ENCODE data around the gene HSD17B8. TPM values are rescaled to one million over a fixed set of nuclear protein-coding genes. Genes with fewer than 3 reads are reported as not detected.

Gene HSD17B8
- total and polyA plus RNA-seq, 4 donors, result 7.8 to 24.8 (median 9.5) TPM

GRCh38 chr6:33190504-33191107, 13.8 kb upstream of the HSD17B8 start:
- no peak overlapping the region for H3K27ac ChIP-seq (ENCODE audit: low read depth, low read length)
- peaks cover 30% of the 10 kb centered on the region for H3K4me1 ChIP-seq (ENCODE audit: control insufficient read depth, insufficient read depth, low read length)
- H3K27me3 ChIP-seq (ENCODE audit: control insufficient read depth, insufficient read depth, low read length), result peaks cover 6% of the 10 kb centered on the region
- WGBS (ENCODE audit: insufficient coverage), result 61% methylated on average over 10 of the region's 11 CpGs
- no peak overlapping the region for H3K4me3 ChIP-seq (ENCODE audit: low read depth, low read length)
- no peak for DNase-seq (ENCODE audit: low read depth in 4 of 6, low spot score in 6 of 6)
- H3K9me3 ChIP-seq (ENCODE audit: control insufficient read depth, insufficient read depth, low read length), result no peaks in the 10 kb centered on the region
- peaks cover 29% of the 10 kb centered on the region for H3K36me3 ChIP-seq (ENCODE audit: control insufficient read depth, insufficient read depth, low read length)

GRCh38 chr6:33191383-33192104, 12.9 kb upstream of the HSD17B8 start:
- peaks cover 39% of the 10 kb centered on the region for H3K36me3 ChIP-seq (ENCODE audit: control insufficient read depth, insufficient read depth, low read length)
- no peak for DNase-seq (ENCODE audit: low read depth in 4 of 6, low spot score in 6 of 6)
- no peak overlapping the region for H3K4me3 ChIP-seq (ENCODE audit: low read depth, low read length)
- peaks cover 30% of the 10 kb centered on the region for H3K4me1 ChIP-seq (ENCODE audit: control insufficient read depth, insufficient read depth, low read length)
- WGBS (ENCODE audit: insufficient coverage), result 50% methylated on average over 8 of the region's 8 CpGs
- no peaks in the 10 kb centered on the region for H3K9me3 ChIP-seq (ENCODE audit: control insufficient read depth, insufficient read depth, low read length)
- peaks cover 6% of the 10 kb centered on the region for H3K27me3 ChIP-seq (ENCODE audit: control insufficient read depth, insufficient read depth, low read length)
- no peak overlapping the region for H3K27ac ChIP-seq (ENCODE audit: low read depth, low read length)

DNA sequence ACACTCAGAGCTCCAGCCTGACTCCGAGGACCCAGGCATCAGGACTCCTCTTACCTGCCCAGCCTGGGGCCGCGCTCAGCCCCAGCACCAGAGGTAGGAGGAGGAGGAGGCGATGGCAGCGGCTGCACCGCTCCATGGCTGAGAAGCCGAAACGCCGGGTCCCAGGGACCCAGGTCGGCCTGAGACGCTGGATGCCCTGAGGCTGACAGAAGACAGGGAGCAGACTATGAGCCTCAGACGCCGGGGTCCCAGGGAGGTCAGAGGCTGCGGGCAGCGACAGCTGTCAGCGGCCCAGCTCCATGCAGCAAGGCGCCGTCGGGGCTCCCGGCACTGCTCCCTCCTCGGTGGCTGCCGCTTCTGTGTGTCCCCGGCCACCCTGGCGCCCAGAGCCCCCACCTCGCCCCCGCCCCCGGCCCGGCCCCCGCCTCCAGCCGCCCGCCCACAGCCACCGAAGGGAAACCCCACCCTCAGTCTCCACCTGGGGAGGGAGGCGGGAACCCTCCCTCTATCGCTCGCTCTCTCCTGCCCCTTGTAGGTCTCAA, 12.3 kb upstream of the HSD17B8 start, which contains the start of gene COL11A2:
Gene COL11A2, minus strand, starts transcription at position 363 of the 542 bp plus-strand sequence. Its CDS starts 227 bp downstream, at position 136.
- Histone ChIP-seq H3K27ac (ENCODE audit: low read depth, low read length) (peak within 1 kb of the TSS; percentile 67), H3K4me1 (ENCODE audit: control insufficient read depth, insufficient read depth, low read length) (peaks cover 30% of the 10 kb centered on the region), H3K4me3 (ENCODE audit: low read depth, low read length) (peak within 1 kb of the TSS; percentile 16), H3K36me3 (ENCODE audit: control insufficient read depth, insufficient read depth, low read length) (peaks cover 43% of the 10 kb centered on the region), H3K9me3 (ENCODE audit: control insufficient read depth, insufficient read depth, low read length) (no peaks in the 10 kb centered on the region), H3K27me3 (ENCODE audit: control insufficient read depth, insufficient read depth, low read length) (peaks cover 6% of the 10 kb centered on the region)
- 23% methylated on average over 18 of the region's 35 CpGs for WGBS (ENCODE audit: insufficient coverage)
- DNase-seq (ENCODE audit: low read depth in 4 of 6, low spot score in 6 of 6), result no peak

DNA sequence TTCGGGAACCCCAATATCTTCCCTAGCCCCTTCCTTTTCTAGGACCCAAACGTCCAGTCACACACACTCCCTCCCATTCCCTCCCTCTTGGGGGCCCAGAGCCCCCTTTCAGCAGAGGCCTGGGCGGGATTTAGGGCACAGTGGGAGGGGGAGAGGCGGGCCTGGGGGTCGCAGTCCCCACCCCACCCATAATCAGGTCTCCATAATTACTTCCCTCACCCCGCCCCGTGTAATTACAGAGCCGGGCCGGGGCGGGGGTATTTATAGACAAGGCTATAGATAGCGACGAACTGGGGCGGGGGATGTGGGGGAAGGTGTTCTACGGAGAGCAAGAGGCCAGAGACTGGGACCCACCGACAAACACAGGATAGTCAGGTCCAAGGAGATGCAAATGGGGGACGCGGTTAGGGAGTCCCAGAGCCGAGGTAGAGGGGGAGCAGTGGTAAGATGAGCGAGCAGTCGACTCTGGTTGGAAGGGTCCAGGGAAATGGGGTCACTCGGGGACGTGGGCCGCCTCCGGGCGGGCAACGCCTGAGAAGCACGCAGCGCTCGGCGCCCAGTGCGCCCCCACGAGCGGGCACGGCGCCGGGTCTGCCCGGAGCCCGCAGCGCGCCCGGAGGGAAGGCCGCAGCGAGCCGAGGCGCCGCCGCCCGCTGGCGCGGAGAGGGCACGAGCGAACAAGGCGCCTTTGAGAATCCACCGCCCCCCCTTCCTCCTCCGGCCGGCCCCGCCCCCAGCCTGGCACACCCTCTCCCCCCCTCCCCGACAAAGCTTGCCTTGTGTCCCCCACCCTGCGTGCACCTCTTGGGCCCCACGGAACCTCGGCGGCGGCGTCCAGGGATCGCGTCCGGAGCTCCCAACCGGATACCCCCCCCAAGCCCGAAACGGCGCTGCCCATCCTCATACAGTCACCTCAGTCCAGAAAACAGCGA, 11.5 kb upstream of the HSD17B8 start:
- H3K4me3 ChIP-seq (ENCODE audit: low read depth, low read length), result peak overlapping the region; percentile 16
- under 1% methylated on average over 37 of the region's 72 CpGs for WGBS (ENCODE audit: insufficient coverage)
- DNase-seq (ENCODE audit: low read depth in 4 of 6, low spot score in 6 of 6), result peak in 2 of 6 donors; percentile 44 to 73
- H3K27me3 ChIP-seq (ENCODE audit: control insufficient read depth, insufficient read depth, low read length), result peaks cover 6% of the 10 kb centered on the region
- no peaks in the 10 kb centered on the region for H3K9me3 ChIP-seq (ENCODE audit: control insufficient read depth, insufficient read depth, low read length)
- H3K36me3 ChIP-seq (ENCODE audit: control insufficient read depth, insufficient read depth, low read length), result peaks cover 48% of the 10 kb centered on the region
- peaks cover 36% of the 10 kb centered on the region for H3K4me1 ChIP-seq (ENCODE audit: control insufficient read depth, insufficient read depth, low read length)
- H3K27ac ChIP-seq (ENCODE audit: low read depth, low read length), result peak overlapping the region; percentile 73

DNA sequence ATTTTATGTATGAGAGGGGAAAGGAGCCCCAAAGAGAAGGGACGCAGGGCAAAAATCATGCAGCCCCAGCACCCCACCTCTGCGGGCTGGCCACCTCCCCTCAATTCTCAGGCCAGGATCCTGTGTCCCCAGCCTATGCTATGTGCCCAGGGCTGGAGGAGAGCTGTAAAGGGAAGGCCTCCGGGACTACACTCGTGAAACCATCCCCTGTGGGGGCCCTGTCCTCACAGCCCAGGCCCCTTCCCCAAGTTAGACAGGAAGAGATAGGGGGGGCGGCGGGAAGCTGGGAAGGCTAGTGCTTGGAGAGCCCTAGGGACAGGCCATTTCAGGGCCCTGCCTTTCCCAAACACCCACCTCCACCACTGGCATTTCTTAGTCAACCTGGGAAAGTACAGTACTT, 10.8 kb upstream of the HSD17B8 start:
- no CpG with 5 or more reads among the region's 6 CpGs for WGBS (ENCODE audit: insufficient coverage)
- H3K36me3 ChIP-seq (ENCODE audit: control insufficient read depth, insufficient read depth, low read length), result peaks cover 52% of the 10 kb centered on the region
- H3K9me3 ChIP-seq (ENCODE audit: control insufficient read depth, insufficient read depth, low read length), result no peaks in the 10 kb centered on the region
- peaks cover 42% of the 10 kb centered on the region for H3K4me1 ChIP-seq (ENCODE audit: control insufficient read depth, insufficient read depth, low read length)
- H3K4me3 ChIP-seq (ENCODE audit: low read depth, low read length), result no peak overlapping the region
- H3K27ac ChIP-seq (ENCODE audit: low read depth, low read length), result peak overlapping the region; percentile 73
- H3K27me3 ChIP-seq (ENCODE audit: control insufficient read depth, insufficient read depth, low read length), result peaks cover 6% of the 10 kb centered on the region
- no peak for DNase-seq (ENCODE audit: low read depth in 4 of 6, low spot score in 6 of 6)

DNA sequence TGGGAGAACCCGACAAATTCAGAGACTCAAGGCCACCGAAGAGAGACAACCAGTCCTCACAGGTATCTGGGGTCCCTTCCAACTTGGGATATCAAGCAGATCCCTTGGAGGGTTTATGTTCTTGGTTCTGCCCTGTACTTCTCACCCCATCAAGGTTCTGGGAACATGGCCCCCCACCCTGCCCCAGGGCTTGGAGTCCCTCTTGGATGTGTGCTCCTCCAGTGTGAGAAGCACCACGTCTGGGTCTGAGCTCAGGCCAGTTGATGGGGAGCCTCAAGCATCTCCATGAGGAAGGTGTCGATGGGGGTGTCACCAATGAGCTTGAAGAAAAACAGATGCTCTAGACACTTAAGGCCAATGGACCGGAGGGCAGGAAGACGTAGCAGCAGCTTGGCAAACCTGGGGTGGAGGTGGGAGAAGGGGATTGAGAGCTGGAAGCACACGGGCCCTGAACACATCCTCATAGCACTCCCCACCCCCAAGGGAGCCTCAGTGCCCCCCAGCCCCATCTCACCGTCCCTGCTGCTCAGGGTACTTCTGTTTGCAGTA, 9.9 kb upstream of the HSD17B8 start:
- H3K9me3 ChIP-seq (ENCODE audit: control insufficient read depth, insufficient read depth, low read length), result no peaks in the 10 kb centered on the region
- 66% methylated on average over 3 of the region's 8 CpGs for WGBS (ENCODE audit: insufficient coverage)
- peaks cover 48% of the 10 kb centered on the region for H3K36me3 ChIP-seq (ENCODE audit: control insufficient read depth, insufficient read depth, low read length)
- H3K27ac ChIP-seq (ENCODE audit: low read depth, low read length), result no peak overlapping the region
- H3K4me3 ChIP-seq (ENCODE audit: low read depth, low read length), result no peak overlapping the region
- peaks cover 6% of the 10 kb centered on the region for H3K27me3 ChIP-seq (ENCODE audit: control insufficient read depth, insufficient read depth, low read length)
- H3K4me1 ChIP-seq (ENCODE audit: control insufficient read depth, insufficient read depth, low read length), result peaks cover 51% of the 10 kb centered on the region
- no peak for DNase-seq (ENCODE audit: low read depth in 4 of 6, low spot score in 6 of 6)

- peaks cover 6% of the 10 kb centered on the region for H3K27me3 ChIP-seq (ENCODE audit: control insufficient read depth, insufficient read depth, low read length)
- no peaks in the 10 kb centered on the region for H3K9me3 ChIP-seq (ENCODE audit: control insufficient read depth, insufficient read depth, low read length)
- H3K4me1 ChIP-seq (ENCODE audit: control insufficient read depth, insufficient read depth, low read length), result peaks cover 55% of the 10 kb centered on the region
- no peak for DNase-seq (ENCODE audit: low read depth in 4 of 6, low spot score in 6 of 6)
- H3K36me3 ChIP-seq (ENCODE audit: control insufficient read depth, insufficient read depth, low read length), result peaks cover 48% of the 10 kb centered on the region
- H3K27ac ChIP-seq (ENCODE audit: low read depth, low read length), result no peak overlapping the region
- 74% methylated on average over 11 of the region's 15 CpGs for WGBS (ENCODE audit: insufficient coverage)
- no peak overlapping the region for H3K4me3 ChIP-seq (ENCODE audit: low read depth, low read length)
Observed at GRCh38 chr6:33195304-33196165, 8.9 kb upstream of the HSD17B8 start.

DNA sequence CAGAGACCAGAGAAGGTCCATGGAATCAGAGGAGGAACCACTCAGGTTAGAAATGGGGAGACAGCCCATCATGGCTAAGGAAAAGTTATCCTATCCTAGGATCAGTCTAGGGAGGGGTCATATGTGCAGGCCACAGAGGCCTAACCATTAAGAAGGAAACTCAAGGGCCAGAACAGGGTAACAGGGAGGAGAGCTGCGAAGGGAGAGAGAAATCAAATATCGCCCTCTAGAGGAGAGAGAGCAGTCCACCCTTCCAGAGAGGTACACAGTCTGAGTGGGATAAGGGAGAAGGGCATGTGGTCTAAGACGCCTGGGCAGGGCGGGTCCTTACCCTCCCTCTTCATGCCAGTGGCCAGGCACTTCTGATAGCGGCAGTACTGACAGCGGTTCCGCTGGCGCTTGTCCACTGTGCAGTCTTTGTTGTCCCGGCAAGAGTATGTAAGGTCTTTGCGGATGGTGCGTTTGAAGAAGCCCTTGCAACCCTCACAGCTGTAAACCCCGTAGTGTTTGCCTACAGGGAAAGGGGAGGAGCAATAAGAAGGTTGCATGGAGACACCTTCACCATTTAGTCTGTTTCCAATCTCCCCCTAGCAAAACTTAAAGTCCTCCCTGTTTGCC, 6.9 kb upstream of the HSD17B8 start:
- H3K36me3 ChIP-seq (ENCODE audit: control insufficient read depth, insufficient read depth, low read length), result peaks cover 57% of the 10 kb centered on the region
- peak in 2 of 6 donors; percentile 63 to 65 for DNase-seq (ENCODE audit: low read depth in 4 of 6, low spot score in 6 of 6)
- no peaks in the 10 kb centered on the region for H3K27me3 ChIP-seq (ENCODE audit: control insufficient read depth, insufficient read depth, low read length)
- WGBS (ENCODE audit: insufficient coverage), result 20% methylated on average over 9 of the region's 12 CpGs
- H3K27ac ChIP-seq (ENCODE audit: low read depth, low read length), result no peak overlapping the region
- H3K4me1 ChIP-seq (ENCODE audit: control insufficient read depth, insufficient read depth, low read length), result peaks cover 55% of the 10 kb centered on the region
- no peaks in the 10 kb centered on the region for H3K9me3 ChIP-seq (ENCODE audit: control insufficient read depth, insufficient read depth, low read length)
- no peak overlapping the region for H3K4me3 ChIP-seq (ENCODE audit: low read depth, low read length)

Data from spinal cord (tissue), 10 donors.